SK-N-SH (cell line): Measurements from ENCODE around the gene AARS2.
"Not testable (repeated sequence)": the region's sequence is repeated elsewhere in the genome, so short reads cannot be mapped to it uniquely, and the experiment has no call there.

Experiments used
- GATA2 ChIP-seq: sonication (generic); formaldehyde crosslinking; IDR thresholded peaks from 2 replicates; pipeline ENCODE4 v1.5.0; 2020; ENCODE audit warnings: mild to moderate bottlenecking, missing genetic modification reagents
- POLR2AphosphoS5 ChIP-seq: IDR thresholded peaks from 2 replicates; pipeline ENCODE4 v1.6.1; 2012; ENCODE audit warnings: low read depth, low read length
- YY1 ChIP-seq: IDR thresholded peaks from 2 replicates; pipeline ENCODE4 v1.4.0; 2012; ENCODE audit warnings: low read depth, mild to moderate bottlenecking
- TF ChIP-seq, protein P1 (sequence below): fragments of 200-600 bp; sonication (generic); IDR thresholded peaks from 2 replicates; pipeline ENCODE4 v1.6.1; 2017; ENCODE audit warnings: antibody characterized with exemption, mild to moderate bottlenecking, moderate library complexity
- TF ChIP-seq, protein P2 (sequence below): IDR thresholded peaks from 2 replicates; pipeline ENCODE4 v1.4.0; 2012; ENCODE audit warnings: low read depth, borderline replicate concordance

DNA sequence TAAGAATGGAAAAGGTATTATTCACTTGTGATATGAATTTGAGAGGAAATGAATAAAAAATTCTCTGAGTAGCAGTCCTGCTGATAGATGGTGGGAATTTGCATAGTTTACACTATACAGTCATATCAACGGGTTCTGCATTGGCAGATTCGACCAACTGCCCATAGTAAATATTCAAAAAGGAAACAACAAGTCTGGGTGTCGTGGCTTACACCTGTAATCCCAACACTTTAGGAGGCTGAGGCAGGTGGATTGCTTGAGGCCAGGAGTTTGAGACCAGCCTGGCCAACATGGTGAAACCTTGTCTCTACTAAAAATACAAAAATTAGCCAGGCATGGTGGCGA is 37.5 kb upstream of the AARS2 start:
- TF ChIP-seq, protein P1, sequence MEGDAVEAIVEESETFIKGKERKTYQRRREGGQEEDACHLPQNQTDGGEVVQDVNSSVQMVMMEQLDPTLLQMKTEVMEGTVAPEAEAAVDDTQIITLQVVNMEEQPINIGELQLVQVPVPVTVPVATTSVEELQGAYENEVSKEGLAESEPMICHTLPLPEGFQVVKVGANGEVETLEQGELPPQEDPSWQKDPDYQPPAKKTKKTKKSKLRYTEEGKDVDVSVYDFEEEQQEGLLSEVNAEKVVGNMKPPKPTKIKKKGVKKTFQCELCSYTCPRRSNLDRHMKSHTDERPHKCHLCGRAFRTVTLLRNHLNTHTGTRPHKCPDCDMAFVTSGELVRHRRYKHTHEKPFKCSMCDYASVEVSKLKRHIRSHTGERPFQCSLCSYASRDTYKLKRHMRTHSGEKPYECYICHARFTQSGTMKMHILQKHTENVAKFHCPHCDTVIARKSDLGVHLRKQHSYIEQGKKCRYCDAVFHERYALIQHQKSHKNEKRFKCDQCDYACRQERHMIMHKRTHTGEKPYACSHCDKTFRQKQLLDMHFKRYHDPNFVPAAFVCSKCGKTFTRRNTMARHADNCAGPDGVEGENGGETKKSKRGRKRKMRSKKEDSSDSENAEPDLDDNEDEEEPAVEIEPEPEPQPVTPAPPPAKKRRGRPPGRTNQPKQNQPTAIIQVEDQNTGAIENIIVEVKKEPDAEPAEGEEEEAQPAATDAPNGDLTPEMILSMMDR, result not testable (repeated sequence)
- TF ChIP-seq YY1; POLR2AphosphoS5; GATA2 (CRISPR knock-in tag): not testable (repeated sequence)
- TF ChIP-seq, protein P2, sequence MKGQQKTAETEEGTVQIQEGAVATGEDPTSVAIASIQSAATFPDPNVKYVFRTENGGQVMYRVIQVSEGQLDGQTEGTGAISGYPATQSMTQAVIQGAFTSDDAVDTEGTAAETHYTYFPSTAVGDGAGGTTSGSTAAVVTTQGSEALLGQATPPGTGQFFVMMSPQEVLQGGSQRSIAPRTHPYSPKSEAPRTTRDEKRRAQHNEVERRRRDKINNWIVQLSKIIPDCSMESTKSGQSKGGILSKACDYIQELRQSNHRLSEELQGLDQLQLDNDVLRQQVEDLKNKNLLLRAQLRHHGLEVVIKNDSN, result not testable (repeated sequence)
